Neural progenitor cell (in vitro differentiated cells): ENCODE results near the gene BMX. TPM values are rescaled to one million over a fixed set of nuclear protein-coding genes. Genes with fewer than 3 reads are reported as not detected.
A peak's percentile ranks its signal among the peaks of the same experiment; 100 is the strongest.

Source experiments
- DNase-seq: peaks from one replicate; pipeline ENCODE4 v3.0.0-alpha.2; 2016; ENCODE audit warnings: low spot score
- H2AFZ ChIP-seq: fragments of 200-600 bp; sonication (generic); replicated peaks from 2 replicates; pipeline ENCODE4 v1.6.1; 2016; ENCODE audit warnings: antibody characterized with exemption
- H3F3A ChIP-seq: fragments of 200-600 bp; sonication (generic); 2 replicates; pipeline ENCODE4 v1.6.1; 2016; ENCODE audit warnings: antibody characterized with exemption, low read depth
- H3K27ac ChIP-seq: fragments of 200-600 bp; sonication (generic); 2 replicates; pipeline ENCODE4 v1.5.1; 2016; ENCODE audit warnings: mild to moderate bottlenecking
- H3K27me3 ChIP-seq: fragments of 200-600 bp; sonication (generic); 2 replicates; pipeline ENCODE4 v1.6.1; 2016; ENCODE audit warnings: mild to moderate bottlenecking, moderate library complexity
- H3K36me3 ChIP-seq: fragments of 200-600 bp; sonication (generic); 2 replicates; pipeline ENCODE4 v1.5.1; 2016
- H3K4me1 ChIP-seq: fragments of 200-600 bp; sonication (generic); 2 replicates; pipeline ENCODE4 v1.6.1; 2016; ENCODE audit warnings: mixed run types
- H3K4me2 ChIP-seq: fragments of 200-600 bp; sonication (generic); 2 replicates; pipeline ENCODE4 v1.6.1; 2016
- H3K4me3 ChIP-seq: fragments of 200-600 bp; sonication (generic); 2 replicates; pipeline ENCODE4 v1.5.1; 2016
- H3K79me2 ChIP-seq: fragments of 200-600 bp; sonication (generic); 2 replicates; pipeline ENCODE4 v1.6.1; 2016; ENCODE audit warnings: low read depth
- H3K9ac ChIP-seq: fragments of 200-600 bp; sonication (generic); 2 replicates; pipeline ENCODE4 v1.6.1; 2016
- H3K9me3 ChIP-seq: fragments of 200-600 bp; sonication (generic); 2 replicates; pipeline ENCODE4 v1.5.1; 2016; ENCODE audit warnings: low read depth
- H4K20me1 ChIP-seq: fragments of 200-600 bp; sonication (generic); 2 replicates; pipeline ENCODE4 v1.6.1; 2016; ENCODE audit warnings: low read depth
- H3K27ac Mint-ChIP-seq: 3 replicates; pipeline ENCODE4 v1.8.0; 2021; ENCODE audit warnings: mixed read lengths
- H3K27me3 Mint-ChIP-seq: 2 replicates; pipeline ENCODE4 v1.8.0; 2022; ENCODE audit warnings: low read depth, mild to moderate bottlenecking, inconsistent platforms, moderate library complexity, mixed read lengths; ENCODE audit not compliant: insufficient read depth
- H3K36me3 Mint-ChIP-seq: 3 replicates; pipeline ENCODE4 v1.8.0; 2021; ENCODE audit warnings: mixed read lengths
- H3K4me1 Mint-ChIP-seq: 3 replicates; pipeline ENCODE4 v1.8.0; 2021; ENCODE audit warnings: mixed read lengths
- H3K4me3 Mint-ChIP-seq: 3 replicates; pipeline ENCODE4 v1.8.0; 2021; ENCODE audit warnings: mild to moderate bottlenecking, moderate library complexity, mixed read lengths
- H3K9me3 Mint-ChIP-seq: 3 replicates; pipeline ENCODE4 v1.8.0; 2020; ENCODE audit warnings: mixed read lengths
- EZH2 ChIP-seq: fragments of 200-600 bp; sonication (generic); IDR thresholded peaks from 2 replicates; pipeline ENCODE4 v1.6.1; 2017; ENCODE audit warnings: antibody characterized with exemption, mild to moderate bottlenecking, moderate library complexity
- EZH2phosphoT487 ChIP-seq: fragments of 200-600 bp; sonication (generic); IDR thresholded peaks from 2 replicates; pipeline ENCODE4 v1.6.1; 2017; ENCODE audit warnings: antibody characterized with exemption
- total RNA-seq: library from RNA; depleted of rRNA; stranded (reverse); fragments of >200 nt; gene quantifications from 2 replicates; pipeline ENCODE4 v1.2.3, GENCODE V29; 2015; ENCODE audit warnings: low replicate concordance
- TF ChIP-seq, protein P1 (sequence below): fragments of 200-600 bp; sonication (generic); IDR thresholded peaks from 2 replicates; pipeline ENCODE4 v1.5.1; 2017; ENCODE audit warnings: antibody characterized with exemption, mild to moderate bottlenecking

BMX gene
- total RNA-seq, 1 donor from 2014 or later: not detected

DNA sequence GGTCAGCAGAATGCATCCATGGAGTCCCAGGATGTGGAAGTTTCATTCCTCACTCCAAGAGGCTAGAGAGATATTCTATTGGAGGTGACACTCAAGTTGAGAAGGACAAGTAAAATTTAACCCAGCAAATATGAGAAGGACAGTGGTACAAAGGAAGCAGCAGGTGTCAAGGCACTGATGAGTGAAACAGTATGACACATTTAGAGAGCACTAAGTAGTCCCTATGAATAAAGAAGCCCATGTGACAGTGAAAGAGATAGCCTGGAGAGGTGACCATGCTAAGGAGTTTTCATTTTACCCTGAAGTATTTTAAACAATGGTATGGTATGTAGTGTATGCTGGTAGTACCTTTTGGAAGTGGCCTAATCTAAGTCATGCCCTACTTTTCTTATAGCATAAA, 9.2 kb downstream of the BMX start:
- H3K4me1 Mint-ChIP-seq: peaks cover 10% of the 10 kb centered on the region
- TF ChIP-seq, protein P1, sequence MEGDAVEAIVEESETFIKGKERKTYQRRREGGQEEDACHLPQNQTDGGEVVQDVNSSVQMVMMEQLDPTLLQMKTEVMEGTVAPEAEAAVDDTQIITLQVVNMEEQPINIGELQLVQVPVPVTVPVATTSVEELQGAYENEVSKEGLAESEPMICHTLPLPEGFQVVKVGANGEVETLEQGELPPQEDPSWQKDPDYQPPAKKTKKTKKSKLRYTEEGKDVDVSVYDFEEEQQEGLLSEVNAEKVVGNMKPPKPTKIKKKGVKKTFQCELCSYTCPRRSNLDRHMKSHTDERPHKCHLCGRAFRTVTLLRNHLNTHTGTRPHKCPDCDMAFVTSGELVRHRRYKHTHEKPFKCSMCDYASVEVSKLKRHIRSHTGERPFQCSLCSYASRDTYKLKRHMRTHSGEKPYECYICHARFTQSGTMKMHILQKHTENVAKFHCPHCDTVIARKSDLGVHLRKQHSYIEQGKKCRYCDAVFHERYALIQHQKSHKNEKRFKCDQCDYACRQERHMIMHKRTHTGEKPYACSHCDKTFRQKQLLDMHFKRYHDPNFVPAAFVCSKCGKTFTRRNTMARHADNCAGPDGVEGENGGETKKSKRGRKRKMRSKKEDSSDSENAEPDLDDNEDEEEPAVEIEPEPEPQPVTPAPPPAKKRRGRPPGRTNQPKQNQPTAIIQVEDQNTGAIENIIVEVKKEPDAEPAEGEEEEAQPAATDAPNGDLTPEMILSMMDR: no peak
- TF ChIP-seq EZH2phosphoT487: no peak
- no peak for TF ChIP-seq EZH2
- Histone ChIP-seq H3K27me3 (no peaks in the 10 kb centered on the region), H3K4me2 (no peak overlapping the region), H3K79me2 (no peaks in the 10 kb centered on the region), H3K36me3 (no peaks in the 10 kb centered on the region), H3K27ac (no peak overlapping the region), H3K4me3 (no peak overlapping the region), H3K4me1 (peaks cover 9% of the 10 kb centered on the region), H2AFZ (no peak overlapping the region), H3F3A (no peaks in the 10 kb centered on the region), H4K20me1 (no peaks in the 10 kb centered on the region), H3K9me3 (no peaks in the 10 kb centered on the region), H3K9ac (no peak overlapping the region)
- no peaks in the 10 kb centered on the region for H3K9me3 Mint-ChIP-seq
- H3K4me3 Mint-ChIP-seq: no peak overlapping the region
- H3K27ac Mint-ChIP-seq: no peak overlapping the region
- no peaks in the 10 kb centered on the region for H3K36me3 Mint-ChIP-seq
- H3K27me3 Mint-ChIP-seq: no peaks in the 10 kb centered on the region
- no peak for DNase-seq

DNA sequence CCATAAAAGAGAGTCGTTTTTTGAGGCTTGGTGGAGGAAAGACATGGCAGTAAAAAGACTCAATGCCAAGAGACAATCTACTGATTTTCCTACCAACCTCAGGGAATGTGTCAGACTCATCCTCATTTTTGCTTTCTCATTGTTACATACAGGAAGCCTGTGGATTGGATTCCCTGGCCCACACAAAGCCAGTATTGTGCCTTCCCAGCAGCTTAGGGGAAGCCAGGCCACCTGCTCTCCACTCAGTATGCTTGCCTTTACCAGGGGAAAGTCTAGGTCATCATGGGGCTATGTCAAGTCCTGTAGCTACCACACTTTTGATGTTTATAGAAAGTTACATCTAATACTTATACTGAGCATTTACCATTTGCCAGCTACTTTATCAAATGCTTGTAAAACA, 11.0 kb downstream of the BMX start:
- Histone ChIP-seq H3K4me3 (no peak overlapping the region), H3F3A (no peaks in the 10 kb centered on the region), H3K9ac (no peak overlapping the region), H3K4me1 (peaks cover 9% of the 10 kb centered on the region), H3K79me2 (no peaks in the 10 kb centered on the region), H3K9me3 (no peaks in the 10 kb centered on the region), H4K20me1 (no peaks in the 10 kb centered on the region), H3K4me2 (peak overlapping the region; percentile 44), H3K27ac (no peak overlapping the region), H3K36me3 (no peaks in the 10 kb centered on the region), H3K27me3 (no peaks in the 10 kb centered on the region), H2AFZ (no peak overlapping the region)
- H3K4me3 Mint-ChIP-seq: no peak overlapping the region
- H3K4me1 Mint-ChIP-seq: peaks cover 10% of the 10 kb centered on the region
- TF ChIP-seq EZH2phosphoT487: no peak
- no peaks in the 10 kb centered on the region for H3K27me3 Mint-ChIP-seq
- no peaks in the 10 kb centered on the region for H3K36me3 Mint-ChIP-seq
- no peak overlapping the region for H3K27ac Mint-ChIP-seq
- H3K9me3 Mint-ChIP-seq: no peaks in the 10 kb centered on the region
- peak; percentile 69 for DNase-seq

DNA sequence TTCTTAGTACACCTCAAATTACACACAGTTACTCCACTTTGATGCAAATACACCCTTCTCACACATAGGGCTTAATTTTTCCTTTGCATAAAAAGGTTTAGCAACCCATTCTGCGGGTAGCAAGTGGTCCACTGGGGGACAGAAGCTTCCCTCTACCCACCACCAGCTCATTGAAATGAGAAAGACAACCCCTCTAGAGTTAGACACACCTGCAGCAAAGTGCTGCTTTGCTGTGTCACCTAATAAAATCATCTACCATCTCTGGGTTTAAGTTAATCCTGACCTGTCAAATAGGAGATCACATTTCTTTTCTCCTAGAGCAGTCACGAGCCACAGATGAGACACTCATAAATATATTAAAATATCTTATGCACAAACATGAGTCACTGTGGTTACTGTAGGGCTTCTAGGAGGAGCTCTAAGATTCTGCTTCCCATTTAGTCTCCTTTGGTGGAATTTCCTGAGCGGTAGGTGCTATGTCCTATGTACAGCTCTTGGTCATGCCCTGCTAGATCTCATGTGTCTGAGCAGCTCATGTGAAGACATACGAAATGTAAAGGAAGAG, 11.9 kb downstream of the BMX start:
- H3K4me3 Mint-ChIP-seq: no peak overlapping the region
- H3K4me3 ChIP-seq: no peak overlapping the region
- H3K36me3 ChIP-seq: no peaks in the 10 kb centered on the region
- no peak overlapping the region for H3K9ac ChIP-seq
- no peaks in the 10 kb centered on the region for H3K27me3 Mint-ChIP-seq
- H3K9me3 ChIP-seq: no peaks in the 10 kb centered on the region
- peaks cover 10% of the 10 kb centered on the region for H3K4me1 Mint-ChIP-seq
- no peaks in the 10 kb centered on the region for H3K79me2 ChIP-seq
- H3K36me3 Mint-ChIP-seq: no peaks in the 10 kb centered on the region
- H3K27me3 ChIP-seq: no peaks in the 10 kb centered on the region
- no peak overlapping the region for H3K4me2 ChIP-seq
- no peak overlapping the region for H2AFZ ChIP-seq
- no peak overlapping the region for H3K27ac ChIP-seq
- H3K27ac Mint-ChIP-seq: no peak overlapping the region
- H3K9me3 Mint-ChIP-seq: no peaks in the 10 kb centered on the region
- DNase-seq: no peak
- H3F3A ChIP-seq: no peaks in the 10 kb centered on the region
- no peak for TF ChIP-seq EZH2phosphoT487
- TF ChIP-seq EZH2: no peak
- TF ChIP-seq, protein P1: no peak
- H3K4me1 ChIP-seq: peaks cover 9% of the 10 kb centered on the region
- H4K20me1 ChIP-seq: no peaks in the 10 kb centered on the region

DNA sequence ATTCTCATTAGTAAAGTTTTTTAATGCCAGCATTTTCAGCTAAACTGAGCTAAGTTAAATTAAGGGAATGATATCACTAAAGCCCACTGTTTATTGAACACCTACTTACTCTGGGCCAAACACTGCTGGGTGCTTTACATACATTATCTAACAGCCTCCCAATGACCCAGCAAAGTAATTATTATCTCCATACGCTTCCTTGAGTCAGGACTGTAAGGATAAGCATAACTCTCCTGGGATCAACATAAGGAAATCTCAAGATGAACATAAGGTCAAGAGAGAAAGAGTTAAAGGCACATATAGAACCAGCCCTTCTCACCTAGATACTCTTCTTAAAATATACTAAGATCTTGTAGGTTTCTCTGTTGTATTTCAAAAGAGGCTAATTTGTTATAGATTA, 13.7 kb downstream of the BMX start:
- no peak for TF ChIP-seq EZH2
- TF ChIP-seq, protein P1: no peak
- no peak for TF ChIP-seq EZH2phosphoT487
- Histone ChIP-seq H2AFZ (no peak overlapping the region), H3K4me3 (no peak overlapping the region), H3K36me3 (no peaks in the 10 kb centered on the region), H3F3A (no peaks in the 10 kb centered on the region), H3K9ac (no peak overlapping the region), H3K4me2 (no peak overlapping the region), H3K27me3 (no peaks in the 10 kb centered on the region), H3K9me3 (no peaks in the 10 kb centered on the region), H3K4me1 (peaks cover 9% of the 10 kb centered on the region), H4K20me1 (no peaks in the 10 kb centered on the region), H3K27ac (no peak overlapping the region), H3K79me2 (no peaks in the 10 kb centered on the region)
- no peaks in the 10 kb centered on the region for H3K27me3 Mint-ChIP-seq
- no peaks in the 10 kb centered on the region for H3K9me3 Mint-ChIP-seq
- H3K36me3 Mint-ChIP-seq: no peaks in the 10 kb centered on the region
- no peak for DNase-seq
- H3K27ac Mint-ChIP-seq: no peak overlapping the region
- H3K4me1 Mint-ChIP-seq: peaks cover 10% of the 10 kb centered on the region
- no peak overlapping the region for H3K4me3 Mint-ChIP-seq
